Esophagus (tissue), 2 donors: Measurements from ENCODE around the gene SULT1A1. TPM values are rescaled to one million over a fixed set of nuclear protein-coding genes. Genes with fewer than 3 reads are reported as not detected.
"Not testable (repeated sequence)": the region's sequence is repeated elsewhere in the genome, so short reads cannot be mapped to it uniquely, and the experiment has no call there.

ENCODE experiments used
- H3K27ac ChIP-seq, 2 donors: one replicate each; pipeline ENCODE4 v1.5.1; 2013; ENCODE audit warnings: low read depth in 2 of 2, mild to moderate bottlenecking in 2 of 2, inconsistent platforms in 1 of 2, low read length in 1 of 2, moderate library complexity in 1 of 2
- H3K27me3 ChIP-seq, 2 donors: one replicate each; pipeline ENCODE4 v1.6.1; 2013; ENCODE audit warnings: low read length in 2 of 2, control low read depth in 1 of 2, mild to moderate bottlenecking in 1 of 2; ENCODE audit not compliant: insufficient read depth in 2 of 2, control insufficient read depth in 1 of 2
- H3K36me3 ChIP-seq, 2 donors: one replicate each; pipeline ENCODE4 v1.6.1; 2013; ENCODE audit warnings: low read length in 1 of 2; ENCODE audit not compliant: control insufficient read depth in 2 of 2, insufficient read depth in 2 of 2
- H3K4me1 ChIP-seq, 2 donors: one replicate each; pipeline ENCODE4 v1.6.1; 2013; ENCODE audit warnings: low read length in 1 of 2; ENCODE audit not compliant: control insufficient read depth in 2 of 2, insufficient read depth in 2 of 2
- H3K4me3 ChIP-seq, 2 donors: one replicate each; pipeline ENCODE4 v1.5.1; 2013; ENCODE audit warnings: low read length in 2 of 2, mild to moderate bottlenecking in 2 of 2, low read depth in 1 of 2, moderate library complexity in 1 of 2
- H3K9me3 ChIP-seq, 2 donors: one replicate each; pipeline ENCODE4 v1.6.1; 2013; ENCODE audit warnings: mild to moderate bottlenecking in 2 of 2, low read depth in 1 of 2, low read length in 1 of 2, moderate library complexity in 1 of 2; ENCODE audit not compliant: control insufficient read depth in 2 of 2, insufficient read depth in 1 of 2
- WGBS, 2 donors: extraction: QIAGEN DNeasy Blood & Tissue Kit; methylation state at CpG; one replicate each; pipeline ENCODE4 v1.1.7; 2013; 5-methylcytosine and 5-hydroxymethylcytosine counted together
- polyA plus RNA-seq, 2 donors: library from polyadenylated mRNA; stranded (reverse); fragments of 200-250 nt; gene quantifications; one replicate each; pipeline ENCODE4 v1.2.3, GENCODE V29; 2013
- donor health status: healthy with polysubstance abuse.
- donor health status: Bipolar disorder and iron deficiency.

Gene SULT1A1
- polyA plus RNA-seq, 2 donors, result 5.6 to 7.9 TPM

GRCh38 chr16:28574925-28575324 lies 34.9 kb downstream of the SULT1A1 start:
- H3K4me3 ChIP-seq, result no peak overlapping the region
- H3K4me1 ChIP-seq, result no peaks in the 10 kb centered on the region
- H3K36me3 ChIP-seq, result peaks cover 0 to 2% of the 10 kb centered on the region in 2 donors
- 95 to 96% methylated on average over 2 of the region's 2 CpGs for WGBS, 2 donors
- no peaks in the 10 kb centered on the region for H3K27me3 ChIP-seq
- no peak overlapping the region for H3K27ac ChIP-seq
- H3K9me3 ChIP-seq, result no peaks in the 10 kb centered on the region

GRCh38 chr16:28573738-28574718 lies 35.8 kb downstream of the SULT1A1 start:
- H3K27me3 ChIP-seq, result no peaks in the 10 kb centered on the region
- H3K4me3 ChIP-seq, result no peak overlapping the region
- no peaks in the 10 kb centered on the region for H3K4me1 ChIP-seq
- no peaks in the 10 kb centered on the region for H3K9me3 ChIP-seq
- H3K27ac ChIP-seq, result no peak overlapping the region
- peaks cover 0 to 2% of the 10 kb centered on the region in 2 donors for H3K36me3 ChIP-seq
- 81 to 85% methylated on average over 17 of the region's 17 CpGs for WGBS, 2 donors

- Histone ChIP-seq H3K4me1 (no peaks in the 10 kb centered on the region), H3K27ac (no peak overlapping the region), H3K9me3 (no peaks in the 10 kb centered on the region), H3K36me3 (peaks cover 0 to 2% of the 10 kb centered on the region in 2 donors), H3K4me3 (no peak overlapping the region), H3K27me3 (no peaks in the 10 kb centered on the region)
- WGBS, 2 donors, result 64 to 75% methylated on average over 15 of the region's 15 CpGs
Measured at GRCh38 chr16:28572696-28573510, 36.9 kb downstream of the SULT1A1 start.

- H3K36me3 ChIP-seq, result peaks cover 0 to 2% of the 10 kb centered on the region in 2 donors
- WGBS, 2 donors, result 98 to 99% methylated on average over 4 of the region's 4 CpGs
- peaks cover 0 to 2% of the 10 kb centered on the region in 2 donors for H3K9me3 ChIP-seq
- no peak overlapping the region for H3K27ac ChIP-seq
- no peak overlapping the region for H3K4me3 ChIP-seq
- no peaks in the 10 kb centered on the region for H3K4me1 ChIP-seq
- H3K27me3 ChIP-seq, result no peaks in the 10 kb centered on the region
Measured at GRCh38 chr16:28569968-28570752, 39.7 kb downstream of the SULT1A1 start.

GRCh38 chr16:28569021-28569420 lies 40.8 kb downstream of the SULT1A1 start:
- WGBS, 2 donors, result 89 to 91% methylated on average over 5 of the region's 5 CpGs
- Histone ChIP-seq H3K27ac (no peak overlapping the region), H3K4me1 (no peaks in the 10 kb centered on the region), H3K27me3 (no peaks in the 10 kb centered on the region), H3K9me3 (peaks cover 0 to 2% of the 10 kb centered on the region in 2 donors), H3K4me3 (no peak overlapping the region), H3K36me3 (no peaks in the 10 kb centered on the region)

GRCh38 chr16:28567292-28567691 lies 42.6 kb downstream of the SULT1A1 start:
- Histone ChIP-seq H3K4me3 (no peak overlapping the region), H3K27me3 (no peaks in the 10 kb centered on the region), H3K36me3 (no peaks in the 10 kb centered on the region), H3K27ac (no peak overlapping the region), H3K4me1 (no peaks in the 10 kb centered on the region), H3K9me3 (peaks cover 0 to 2% of the 10 kb centered on the region in 2 donors)
- 92 to 93% methylated on average over 2 of the region's 2 CpGs for WGBS, 2 donors

- H3K4me1 ChIP-seq, H3K27ac ChIP-seq, H3K9me3 ChIP-seq, H3K36me3 ChIP-seq, H3K4me3 ChIP-seq, H3K27me3 ChIP-seq: not testable (repeated sequence)
- WGBS, 2 donors, result 96 to 98% methylated on average over 4 of the region's 4 CpGs
Measured at GRCh38 chr16:28566233-28566925, 43.5 kb downstream of the SULT1A1 start.

GRCh38 chr16:28563218-28563617 lies 46.6 kb downstream of the SULT1A1 start:
- Histone ChIP-seq H3K4me1 (no peaks in the 10 kb centered on the region), H3K9me3 (peaks cover 0 to 2% of the 10 kb centered on the region in 2 donors), H3K36me3 (peaks cover 0 to 3% of the 10 kb centered on the region in 2 donors), H3K27ac (no peak overlapping the region), H3K27me3 (no peaks in the 10 kb centered on the region), H3K4me3 (no peak overlapping the region)
- WGBS, 2 donors, result 89 to 91% methylated on average over 6 of the region's 6 CpGs
